HEK293 (cell line): ENCODE measurements around the gene DENND4B.

Source experiments
- CTCF ChIA-PET: fragments of 350-600 bp; formaldehyde crosslinking; extraction: SDS; loops from one replicate; lab custom pipeline; 2021; ENCODE audit warnings: antibody characterized with exemption; lab: Yijun Ruan, JAX
- POLR2A ChIA-PET: fragments of 300-600 bp; formaldehyde crosslinking; extraction: SDS; loops from one replicate; lab custom pipeline; 2020; ENCODE audit warnings: antibody characterized with exemption, inconsistent platforms; lab: Yijun Ruan, JAX
- H3K27ac ChIP-seq: fragments of 200-500 bp; sonication (Bioruptor generic); 2 replicates; pipeline ENCODE4 v1.5.1; 2014; ENCODE audit warnings: low read depth, low read length, control low read depth, inconsistent platforms; ENCODE audit errors: extremely low read depth
- H3K36me3 ChIP-seq, 2 experiments: fragments of 200-500 bp in 1 of 2; sonication (Bioruptor generic) in 1 of 2; 1 replicate in 1 of 2; 2 replicates in 1 of 2; pipeline ENCODE4 v1.5.1; 2014 to 2017; ENCODE audit warnings: inconsistent platforms in 2 of 2, low read length in 2 of 2; ENCODE audit not compliant: control insufficient read depth in 2 of 2, insufficient read depth in 1 of 2
- H3K4me1 ChIP-seq: fragments of 200-500 bp; sonication (Bioruptor generic); 2 replicates; pipeline ENCODE4 v1.5.1; 2014; ENCODE audit warnings: mild to moderate bottlenecking, low read length, inconsistent platforms; ENCODE audit not compliant: control insufficient read depth, insufficient read depth
- H3K4me3 ChIP-seq: 2 replicates; pipeline ENCODE4 v1.5.1; 2011; ENCODE audit warnings: low read depth, mild to moderate bottlenecking, control low read depth, low read length, moderate library complexity
- H3K9me3 ChIP-seq: fragments of 200-500 bp; sonication (Bioruptor generic); 2 replicates; pipeline ENCODE4 v1.5.1; 2014; ENCODE audit warnings: low read depth, low read length, inconsistent platforms; ENCODE audit not compliant: control insufficient read depth, insufficient read depth
- CTCF ChIP-seq: fragments of 450-650 bp; formaldehyde crosslinking; IDR thresholded peaks from 2 replicates; pipeline ENCODE4 v1.5.1; 2016; ENCODE audit warnings: missing biosample characterization, missing genetic modification characterization
- PRDM1 ChIP-seq: fragments of 450-650 bp; formaldehyde crosslinking; IDR thresholded peaks from 2 replicates; pipeline ENCODE4; 2016; ENCODE audit warnings: missing biosample characterization, missing genetic modification characterization
- PRDM6 ChIP-seq: fragments of 450-650 bp; formaldehyde crosslinking; IDR thresholded peaks from 2 replicates; pipeline ENCODE4 v1.5.1; 2017; ENCODE audit warnings: missing biosample characterization, missing genetic modification characterization
- SP2 ChIP-seq: fragments of 450-650 bp; formaldehyde crosslinking; IDR thresholded peaks from 2 replicates; pipeline ENCODE4 v1.5.1; 2016; ENCODE audit warnings: missing biosample characterization, missing genetic modification characterization
- TCF7L2 ChIP-seq: IDR thresholded peaks from 2 replicates; pipeline ENCODE4 v1.6.1; 2011; ENCODE audit warnings: low read depth, mild to moderate bottlenecking, inconsistent platforms, low read length, moderate library complexity, borderline replicate concordance
- TSHZ1 ChIP-seq: fragments of 450-650 bp; formaldehyde crosslinking; IDR thresholded peaks from 2 replicates; pipeline ENCODE4 v1.5.1; 2016; ENCODE audit warnings: missing biosample characterization, missing genetic modification characterization, borderline replicate concordance
- ZBTB11 ChIP-seq: fragments of 450-650 bp; formaldehyde crosslinking; conservative IDR thresholded peaks from 2 replicates; pipeline ENCODE4 v1.5.1; 2016; ENCODE audit warnings: low read depth, missing biosample characterization, missing genetic modification characterization
- ZIC2 ChIP-seq: fragments of 450-650 bp; formaldehyde crosslinking; IDR thresholded peaks from 2 replicates; pipeline ENCODE4 v1.5.1; 2016; ENCODE audit warnings: missing biosample characterization, missing genetic modification characterization
- ZNF473 ChIP-seq: fragments of 450-650 bp; formaldehyde crosslinking; IDR thresholded peaks from 2 replicates; pipeline ENCODE4 v1.5.1; 2017; ENCODE audit warnings: missing biosample characterization, missing genetic modification characterization
- ZNF629 ChIP-seq: fragments of 450-650 bp; formaldehyde crosslinking; IDR thresholded peaks from 2 replicates; pipeline ENCODE4 v1.5.1; 2017; ENCODE audit warnings: missing biosample characterization, missing genetic modification characterization
- ZNF777 ChIP-seq: fragments of 450-650 bp; formaldehyde crosslinking; IDR thresholded peaks from 2 replicates; pipeline ENCODE4 v1.5.1; 2017; ENCODE audit warnings: missing biosample characterization, missing genetic modification characterization, borderline replicate concordance

Gene DENND4B

GRCh38 chr1:153921080-153921802 is 25.3 kb downstream of the DENND4B start:
- POLR2A ChIA-PET: interaction anchor here (0.6 to 3.9 kb wide), 7 partner anchors 11 to 82 kb away, joined by 3 to 31 read pairs (median 21); partner anchors contain the start of genes CREB3L4, DENND4B, JTB and RPS27
- Histone ChIP-seq H3K4me1 (peaks cover 4% of the 10 kb centered on the region), H3K4me3 (peak overlapping the region; percentile 95), H3K27ac (peak overlapping the region; percentile 68; the same call in 1 of the 2 replicates), H3K9me3 (no peaks in the 10 kb centered on the region), H3K36me3 (peaks cover 2 to 19% of the 10 kb centered on the region in 2 experiments; a peak in 2 of 3 replicates)
- CTCF ChIA-PET: interaction anchor here (0.5 to 1.0 kb wide), 7 partner anchors 25 to 170 kb away, joined by 3 to 6 read pairs (median 3); no protein-coding TSS in a partner anchor
- no peak for TF ChIP-seq ZNF777 (tag by site-specific recombination)
- TF ChIP-seq PRDM6 (tag by site-specific recombination): no peak
- peak; percentile 22; the same call in 1 of the 2 replicates for TF ChIP-seq TCF7L2

- Histone ChIP-seq H3K4me1 (peaks cover 4% of the 10 kb centered on the region), H3K9me3 (no peaks in the 10 kb centered on the region), H3K4me3 (peak overlapping the region; percentile 15; the same call in 1 of the 2 replicates), H3K27ac (no peak overlapping the region), H3K36me3 (peaks cover 10 to 21% of the 10 kb centered on the region in 2 experiments; a peak in 2 of 3 replicates)
- ChIA-PET CTCF (interaction anchor here (0.5 to 2.1 kb wide), 7 partner anchors 9 to 103 kb away, joined by 3 to 6 read pairs (median 4); partner anchors contain the start of gene RAB13), POLR2A (interaction anchor here (0.6 to 3.9 kb wide), 5 partner anchors 9 to 145 kb away, joined by 3 to 21 read pairs (median 4); partner anchors contain the start of genes CREB3L4, SLC27A3 and SLC39A1)
- no peak for TF ChIP-seq ZNF629 (tag by site-specific recombination)
- TF ChIP-seq PRDM1 (tag by site-specific recombination): peak; percentile 92
- peak; percentile 33; the same call in 1 of the 2 replicates for TF ChIP-seq SP2
- TF ChIP-seq ZNF473 (tag by site-specific recombination): no peak
- peak; percentile 74 for TF ChIP-seq ZIC2
- TF ChIP-seq TSHZ1 (tag by site-specific recombination): peak; percentile 57; the same call in 1 of the 2 replicates
- 0 out of 2 replicates have a peak, but pooled peaks have one; percentile 24 for TF ChIP-seq CTCF (tag by site-specific recombination)
- peak; percentile 92 for TF ChIP-seq ZBTB11 (tag by site-specific recombination)
Observed at GRCh38 chr1:153919876-153920852, 26.4 kb downstream of the DENND4B start.
